Fibroblast of villous mesenchyme (primary cell): ENCODE results near the gene ARMC7. TPM values are rescaled to one million over a fixed set of nuclear protein-coding genes. Genes with fewer than 3 reads are reported as not detected.
A peak's percentile ranks its signal among the peaks of the same experiment; 100 is the strongest.
"Not testable (repeated sequence)": the region's sequence is repeated elsewhere in the genome, so short reads cannot be mapped to it uniquely, and the experiment has no call there.

Source experiments
- DNase-seq: peaks from one replicate; pipeline ENCODE4 v3.0.0-alpha.2; 2010; ENCODE audit warnings: low read depth
- H3K4me3 ChIP-seq: 2 replicates; pipeline ENCODE4 v1.5.1; 2011; ENCODE audit warnings: low read depth, mild to moderate bottlenecking, low read length
- CTCF ChIP-seq: IDR thresholded peaks from 2 replicates; pipeline ENCODE4 v1.5.1; 2012; ENCODE audit warnings: low read depth, mild to moderate bottlenecking, low read length; ENCODE audit not compliant: insufficient read depth
- total RNA-seq: library from RNA; depleted of rRNA; stranded (reverse); fragments of >200 nt; gene quantifications from 2 replicates; pipeline ENCODE4 v1.2.3, GENCODE V29; 2012

The ARMC7 gene
- total RNA-seq, 1 donor = 3.0 TPM

DNA sequence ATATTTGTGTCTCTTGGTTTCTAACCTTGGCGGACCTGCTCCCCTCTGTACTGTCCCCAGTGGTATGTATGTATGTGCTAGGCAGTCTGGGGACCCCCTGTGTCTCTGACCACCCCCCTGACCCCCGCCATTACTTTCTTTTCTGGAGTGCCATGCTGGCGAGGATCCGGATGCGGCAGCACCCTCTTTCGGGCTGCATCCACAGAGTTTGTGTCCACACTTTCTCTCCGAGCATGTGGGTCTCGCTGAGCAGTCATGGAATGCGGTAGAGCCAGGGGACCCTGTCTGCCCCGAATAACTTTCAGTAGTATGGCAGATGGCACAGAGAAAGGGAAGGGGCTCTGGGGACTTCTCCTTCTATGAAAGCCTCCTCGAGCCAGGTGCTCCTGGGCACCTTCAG, 45.7 kb upstream of the ARMC7 start:
- no peak for TF ChIP-seq CTCF
- H3K4me3 ChIP-seq = no peak overlapping the region
- DNase-seq = no peak

DNA sequence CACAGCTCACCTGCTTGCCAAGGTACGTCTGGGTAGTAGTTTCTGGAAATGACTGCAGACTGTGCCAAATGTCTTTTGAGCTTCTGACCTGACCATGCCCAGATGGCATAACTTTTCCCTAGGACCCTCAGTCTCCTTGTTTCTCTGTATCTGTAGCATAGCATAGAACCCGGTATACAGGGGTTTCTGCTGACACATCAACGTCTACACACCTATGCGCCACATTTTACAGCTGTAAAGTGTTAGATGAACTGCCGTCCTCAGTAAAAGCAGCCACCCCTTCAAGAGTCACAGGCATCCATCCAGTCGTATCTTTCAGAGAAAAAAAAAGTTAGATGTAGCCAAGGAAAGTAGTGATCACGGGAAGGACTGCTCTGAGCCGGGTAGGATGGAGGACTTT, 45.3 kb upstream of the ARMC7 start:
- DNase-seq = no peak
- H3K4me3 ChIP-seq = no peak overlapping the region
- TF ChIP-seq CTCF = no peak

- H3K4me3 ChIP-seq = no peak overlapping the region
- TF ChIP-seq CTCF = no peak
- DNase-seq = no peak
Observed at GRCh38 chr17:75064867-75065561, 44.8 kb upstream of the ARMC7 start.

GRCh38 chr17:75065562-75066151, 44.1 kb upstream of the ARMC7 start:
- H3K4me3 ChIP-seq = no peak overlapping the region
- no peak for TF ChIP-seq CTCF
- no peak for DNase-seq

DNA sequence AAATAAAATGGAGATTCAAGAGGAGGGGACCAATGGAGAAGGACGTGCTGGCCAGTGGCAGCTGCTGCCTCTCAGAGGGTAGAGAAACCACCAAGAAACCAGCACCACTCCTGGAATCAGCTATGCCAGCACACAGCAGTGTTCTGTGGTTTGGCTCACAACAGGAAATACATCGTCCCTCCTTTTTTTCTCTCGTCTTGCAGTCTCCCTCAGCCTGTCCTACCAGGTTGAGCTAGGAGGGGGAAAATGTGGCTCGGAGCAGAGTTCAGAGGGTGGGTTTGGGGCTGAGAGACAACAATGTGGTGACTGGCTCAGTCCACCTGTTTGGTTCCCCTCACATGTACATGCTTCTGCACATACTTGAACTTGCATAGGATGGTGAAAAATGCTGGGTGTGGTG, 41.9 kb upstream of the ARMC7 start:
- no peak for TF ChIP-seq CTCF
- no peak overlapping the region for H3K4me3 ChIP-seq
- DNase-seq = no peak

DNA sequence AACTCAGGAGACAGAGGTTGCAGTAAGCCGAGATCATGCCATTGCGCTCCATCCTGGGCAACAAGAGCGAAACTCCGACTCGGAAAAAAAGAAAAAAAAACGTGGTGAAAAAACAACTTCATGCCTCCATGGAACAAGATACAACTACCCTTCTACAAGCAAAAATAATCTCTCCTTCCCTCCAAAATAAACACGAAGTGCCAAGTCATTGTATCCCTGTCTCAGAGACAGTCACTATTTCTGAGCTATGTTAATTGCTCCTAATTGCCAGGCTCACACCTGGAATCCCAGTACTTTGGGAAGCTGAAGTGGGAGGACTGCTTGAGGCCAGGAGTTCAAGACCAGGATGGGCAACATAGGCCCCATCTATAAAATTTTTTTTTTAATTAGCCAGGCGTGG, 41.0 kb upstream of the ARMC7 start:
- TF ChIP-seq CTCF = no peak
- H3K4me3 ChIP-seq = no peak overlapping the region
- DNase-seq = no peak

- no peak overlapping the region for H3K4me3 ChIP-seq
- DNase-seq = no peak
- peak; percentile 44 for TF ChIP-seq CTCF
Observed at GRCh38 chr17:75069783-75070182, 40.0 kb upstream of the ARMC7 start.

GRCh38 chr17:75071478-75072271, 38.1 kb upstream of the ARMC7 start:
- not testable (repeated sequence) for DNase-seq, H3K4me3 ChIP-seq

- H3K4me3 ChIP-seq, DNase-seq: not testable (repeated sequence)
Observed at GRCh38 chr17:75072909-75073308, 36.9 kb upstream of the ARMC7 start.
